Heart left ventricle (tissue), 16 donors: Measurements from ENCODE around the gene MRPL21. TPM values are rescaled to one million over a fixed set of nuclear protein-coding genes. Genes with fewer than 3 reads are reported as not detected.

ENCODE experiments used
- ATAC-seq, 4 donors: fragments of 200-7000 bp; cut with Tn5 transposase; one replicate each; pipeline ENCODE4 v1.9.1; 2020 to 2022; ENCODE audit warnings: moderate library complexity in 4 of 4, mild to moderate bottlenecking in 3 of 4, moderate number of reproducible peaks in 1 of 4
- DNase-seq, 5 donors: peaks; one replicate each; pipeline ENCODE4 v3.0.0-alpha.2; 2020
- H3K27ac ChIP-seq, 12 donors: fragments of 200-600 bp; sonication (generic) in 4 of 12; one replicate each; pipeline versions ENCODE4 v1.5.0 to v1.8.0; 2016 to 2022; ENCODE audit warnings: mild to moderate bottlenecking in 2 of 12
- H3K27me3 ChIP-seq, 9 donors: fragments of 200-600 bp; sonication (generic) in 2 of 9; one replicate each; pipeline versions ENCODE4 v1.5.1 to v1.8.0; 2016 to 2022; ENCODE audit warnings: mild to moderate bottlenecking in 3 of 9
- H3K36me3 ChIP-seq, 9 donors: fragments of 200-600 bp; sonication (generic) in 2 of 9; one replicate each; pipeline versions ENCODE4 v1.5.0 to v1.8.0; 2018 to 2022; ENCODE audit warnings: mild to moderate bottlenecking in 2 of 9
- H3K4me1 ChIP-seq, 12 donors: fragments of 200-600 bp; sonication (generic) in 4 of 12; one replicate each; pipeline versions ENCODE4 v1.5.0 to v1.8.0; 2016 to 2022; ENCODE audit warnings: mild to moderate bottlenecking in 3 of 12
- H3K4me3 ChIP-seq, 12 donors: fragments of 200-600 bp; sonication (generic) in 4 of 12; one replicate each; pipeline versions ENCODE4 v1.5.0 to v1.8.0; 2017 to 2022; ENCODE audit warnings: mild to moderate bottlenecking in 9 of 12, moderate library complexity in 4 of 12
- H3K9me3 ChIP-seq, 12 donors: fragments of 200-600 bp; sonication (generic) in 4 of 12; one replicate each; pipeline versions ENCODE4 v1.5.0 to v1.8.0; 2016 to 2022; ENCODE audit warnings: mild to moderate bottlenecking in 1 of 12
- POLR2A ChIP-seq, 2 donors: fragments of 450-650 bp; IDR thresholded peaks; one replicate each; pipeline ENCODE4 v1.6.1; 2017; ENCODE audit warnings: antibody characterized with exemption in 2 of 2, mild to moderate bottlenecking in 2 of 2, moderate library complexity in 2 of 2
- WGBS, 4 donors: extraction: QIAGEN DNeasy Blood & Tissue Kit in 2 of 4; methylation state at CpG; one replicate each; pipeline versions ENCODE4 v1.1.5 to v1.1.7; 2013 to 2018; 5-methylcytosine and 5-hydroxymethylcytosine counted together
- intact Hi-C, 10 donors: fragments of 100-400 bp; cut with DNase I; formaldehyde crosslinking; loops; one replicate each; pipeline versions ENCODE4 v1.11.1 to v1.14.2; 2022
- polyA plus RNA-seq, 2 donors: library from polyadenylated mRNA; stranded (reverse); fragments of 200-250 nt; gene quantifications; one replicate each; pipeline ENCODE4 v1.2.3, GENCODE V29; 2013
- total RNA-seq, 9 donors: library from RNA; depleted of rRNA in 2 of 9; stranded (reverse); fragments of >200 nt in 2 of 9; fragmentation: NEBNext Ultra II Directional in 3 of 9; extraction: Animal tissue kit (Norgen Biotek cat#: 25700) in 3 of 9; gene quantifications; one replicate each; pipeline versions ENCODE4 v1.1.0 to v1.2.4, GENCODE V29; 2016 to 2023
- TF ChIP-seq, protein P1 (sequence below), 12 donors: fragments of 200-600 bp; sonication (generic) in 4 of 12; IDR thresholded peaks; one replicate each; pipeline versions ENCODE4 v1.5.0 to v1.8.0; 2018 to 2022; ENCODE audit warnings: antibody characterized with exemption in 12 of 12, mild to moderate bottlenecking in 5 of 12
- donor health status: ischemic (EF 13 %, LVEDD 7.1; RV severe dilation, severe dysfunction).
- donor health status: healthy with polysubstance abuse.
- donor health status: DM: no; HTN: yes; CAD: no.
- donor health status: DM: no; HTN: no; CAD: no.
- donor health status: ischemic (EF 25% LVEDD 6.9; RV normal size, moderate dysfunction).
- donor health status: ischemic (EF 25% LVEDD 5.7; RV mildly dilated, moderate dysfunction).
- donor health status: healthy.
- donor health status: DM: yes; HTN: yes; CAD: no.
- donor health status: ischemic (EF 35%, LVEDD 5.7; RV mildly dilated, moderate dysfunction).
- donor health status: nonischemic (EF 11% LVEDD 7.7; RV severe dilation, severe dysfunction).
- donor health status: DM: yes; HTN: yes; CAD: no.
- donor health status: PGD.
- donor health status: ischemic (EF 29% LVEDD 5.4; RV normal size, mild dysfunction).
- donor health status: nonischemic (EF 23%, LVEDD 6.1; RV moderate dilation, normal function).

MRPL21 gene
- total and polyA plus RNA-seq, 11 donors = 59.9 to 230 (median 88.8) TPM

DNA sequence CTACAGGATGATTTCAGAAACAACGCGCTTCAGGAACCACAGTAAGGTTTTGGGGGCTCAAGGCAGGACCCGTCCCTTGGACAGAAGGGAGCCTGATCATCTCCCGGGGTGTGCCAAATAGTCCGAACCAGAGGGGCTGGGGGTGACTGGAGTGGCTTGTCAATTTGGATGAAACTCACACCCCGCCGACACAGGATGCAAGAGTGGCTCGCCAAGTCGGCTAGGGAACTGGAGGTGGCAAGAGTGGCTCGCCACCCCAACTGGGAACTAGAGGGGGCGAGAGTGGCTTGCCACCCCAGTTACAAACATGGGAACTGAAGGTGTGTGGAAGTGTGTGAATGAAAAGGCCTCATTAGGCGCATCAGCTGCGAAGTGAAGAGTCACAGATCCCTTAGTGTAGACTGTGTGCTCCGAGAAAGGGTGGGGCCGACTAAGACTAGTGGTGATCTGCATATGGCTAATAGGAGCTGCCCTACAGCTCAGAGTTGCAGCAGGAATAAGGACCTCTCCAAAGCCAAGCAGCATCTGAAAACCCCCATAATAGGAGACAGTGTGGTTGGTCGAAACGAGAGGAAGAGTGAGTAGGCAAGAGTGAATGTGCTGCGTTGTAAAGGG is 35.3 kb downstream of the MRPL21 start:
- H3K9me3 ChIP-seq = peaks cover 0 to 8% (median 2%) of the 10 kb centered on the region in 12 donors
- peaks cover 0 to 31% (median 15%) of the 10 kb centered on the region in 12 donors for H3K4me1 ChIP-seq
- no peaks in the 10 kb centered on the region for H3K36me3 ChIP-seq
- H3K27me3 ChIP-seq = no peaks in the 10 kb centered on the region
- ATAC-seq (no peak), DNase-seq (no peak)
- TF ChIP-seq, protein P1, sequence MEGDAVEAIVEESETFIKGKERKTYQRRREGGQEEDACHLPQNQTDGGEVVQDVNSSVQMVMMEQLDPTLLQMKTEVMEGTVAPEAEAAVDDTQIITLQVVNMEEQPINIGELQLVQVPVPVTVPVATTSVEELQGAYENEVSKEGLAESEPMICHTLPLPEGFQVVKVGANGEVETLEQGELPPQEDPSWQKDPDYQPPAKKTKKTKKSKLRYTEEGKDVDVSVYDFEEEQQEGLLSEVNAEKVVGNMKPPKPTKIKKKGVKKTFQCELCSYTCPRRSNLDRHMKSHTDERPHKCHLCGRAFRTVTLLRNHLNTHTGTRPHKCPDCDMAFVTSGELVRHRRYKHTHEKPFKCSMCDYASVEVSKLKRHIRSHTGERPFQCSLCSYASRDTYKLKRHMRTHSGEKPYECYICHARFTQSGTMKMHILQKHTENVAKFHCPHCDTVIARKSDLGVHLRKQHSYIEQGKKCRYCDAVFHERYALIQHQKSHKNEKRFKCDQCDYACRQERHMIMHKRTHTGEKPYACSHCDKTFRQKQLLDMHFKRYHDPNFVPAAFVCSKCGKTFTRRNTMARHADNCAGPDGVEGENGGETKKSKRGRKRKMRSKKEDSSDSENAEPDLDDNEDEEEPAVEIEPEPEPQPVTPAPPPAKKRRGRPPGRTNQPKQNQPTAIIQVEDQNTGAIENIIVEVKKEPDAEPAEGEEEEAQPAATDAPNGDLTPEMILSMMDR (IDR thresholded peaks at IDR 0.05) = no peak
- TF ChIP-seq POLR2A (IDR thresholded peaks at IDR 0.05) = no peak
- H3K4me3 ChIP-seq = no peak overlapping the region
- no peak overlapping the region for H3K27ac ChIP-seq
- intact Hi-C loops = loop anchor here in 2 of 10 donors (10.0 kb wide), 1 partner anchor 254 kb away; no protein-coding TSS in a partner anchor
- 92 to 96% (median 95%) methylated on average over 15 to 18 of the region's 18 CpGs for WGBS, 4 donors

DNA sequence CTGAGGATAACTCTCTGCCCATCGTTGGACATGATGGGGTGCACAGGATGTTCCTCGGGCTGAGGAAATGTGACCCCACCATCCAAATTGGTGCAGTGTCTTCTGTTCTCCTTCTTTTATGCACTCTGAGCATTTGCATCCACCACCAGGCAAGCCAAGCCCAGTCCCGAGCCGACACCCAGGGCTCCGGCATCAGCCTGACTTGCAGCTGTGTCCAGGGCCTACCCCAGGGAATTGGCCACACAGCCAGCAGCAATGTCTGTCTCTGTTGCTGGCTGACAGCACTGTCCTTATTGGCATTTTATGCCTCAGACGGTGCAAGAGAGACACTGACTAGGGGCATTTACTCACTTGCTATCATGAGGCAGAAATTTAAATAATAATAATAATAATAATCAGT is 36.6 kb downstream of the MRPL21 start:
- H3K9me3 ChIP-seq = peaks cover 0 to 8% (median 2%) of the 10 kb centered on the region in 12 donors
- 65 to 78% (median 73%) methylated on average over 6 of the region's 6 CpGs for WGBS, 4 donors
- TF ChIP-seq, protein P1 (IDR thresholded peaks at IDR 0.05) = no peak
- no peak for TF ChIP-seq POLR2A (IDR thresholded peaks at IDR 0.05)
- no peaks in the 10 kb centered on the region for H3K36me3 ChIP-seq
- H3K27ac ChIP-seq = no peak overlapping the region
- H3K27me3 ChIP-seq = no peaks in the 10 kb centered on the region
- ATAC-seq (no peak), DNase-seq (no peak)
- peaks cover 0 to 25% (median 14%) of the 10 kb centered on the region in 12 donors for H3K4me1 ChIP-seq
- no peak overlapping the region for H3K4me3 ChIP-seq
- intact Hi-C loops = loop anchor here in 2 of 10 donors (10.0 kb wide), 1 partner anchor 252 kb away; no protein-coding TSS in a partner anchor

DNA sequence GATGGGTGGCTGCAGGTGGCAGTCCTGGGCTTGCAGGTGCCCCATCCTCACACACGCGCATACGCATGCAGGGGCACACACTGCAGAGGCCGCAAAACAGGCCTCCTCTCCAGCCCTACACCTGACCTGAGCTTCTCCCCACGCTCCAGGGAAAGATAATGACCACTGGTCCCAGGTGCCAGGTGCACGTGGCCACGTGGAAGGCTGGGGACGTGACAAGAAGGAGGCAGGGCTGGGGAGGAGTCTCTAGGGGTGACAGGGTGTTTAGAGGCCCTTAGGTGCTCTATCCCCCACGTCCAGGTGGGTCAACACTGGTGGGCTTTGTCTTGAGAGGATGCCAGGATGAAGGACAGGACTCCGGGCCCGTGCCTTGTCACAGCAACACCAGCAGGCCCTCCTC is 38.4 kb downstream of the MRPL21 start:
- H3K4me1 ChIP-seq = peaks cover 0 to 10% (median 5%) of the 10 kb centered on the region in 12 donors
- no peaks in the 10 kb centered on the region for H3K36me3 ChIP-seq
- TF ChIP-seq POLR2A (IDR thresholded peaks at IDR 0.05) = no peak
- TF ChIP-seq, protein P1 (IDR thresholded peaks at IDR 0.05) = no peak
- H3K27me3 ChIP-seq = no peaks in the 10 kb centered on the region
- intact Hi-C loops = loop anchor here in 2 of 10 donors (10.0 kb wide), 1 partner anchor 250 kb away; no protein-coding TSS in a partner anchor
- H3K4me3 ChIP-seq = no peak overlapping the region
- WGBS, 4 donors = 87 to 94% (median 91%) methylated on average over 7 to 11 of the region's 11 CpGs
- peaks cover 0 to 8% (median 2%) of the 10 kb centered on the region in 12 donors for H3K9me3 ChIP-seq
- no peak for ATAC-seq
- no peak for DNase-seq
- no peak overlapping the region for H3K27ac ChIP-seq

DNA sequence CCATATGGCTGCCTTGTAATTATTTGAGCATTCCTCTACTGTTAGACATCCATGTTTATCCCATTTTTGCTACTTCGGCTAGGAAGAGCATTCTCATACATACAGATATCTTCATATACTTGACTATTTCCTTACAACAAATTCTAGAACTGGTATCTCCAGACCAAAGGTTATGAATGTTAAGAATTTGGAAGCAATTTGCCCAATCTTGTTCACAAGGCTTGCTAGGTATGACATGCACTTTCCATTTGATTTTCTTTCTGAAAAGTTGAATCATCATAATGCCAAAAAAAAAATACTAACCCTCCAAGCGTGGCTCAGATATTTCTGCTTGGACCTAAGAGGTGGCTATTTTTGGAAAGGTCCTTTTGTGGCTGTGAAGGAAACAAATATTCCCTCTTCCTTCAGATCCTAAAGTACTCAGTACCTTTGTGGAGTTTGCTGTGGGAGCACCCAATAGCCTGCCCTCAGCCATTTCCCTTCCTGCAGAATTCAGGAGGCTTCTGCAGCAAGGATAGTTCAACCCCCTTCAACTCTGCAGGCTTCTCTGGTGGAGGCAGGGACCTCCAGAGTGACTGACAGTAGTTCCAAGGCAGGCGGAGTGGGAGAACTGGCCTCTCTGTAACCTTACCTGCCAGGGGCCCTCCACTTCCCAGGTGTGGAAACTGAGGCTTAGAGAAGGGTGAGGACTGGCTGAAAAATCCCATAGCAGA is 39.9 kb downstream of the MRPL21 start:
- H3K27me3 ChIP-seq = no peaks in the 10 kb centered on the region
- peaks cover 0 to 8% (median 2%) of the 10 kb centered on the region in 12 donors for H3K9me3 ChIP-seq
- TF ChIP-seq POLR2A (IDR thresholded peaks at IDR 0.05) = no peak
- TF ChIP-seq, protein P1 (IDR thresholded peaks at IDR 0.05) = no peak
- intact Hi-C loops = loop anchor here in 2 of 10 donors (10.0 kb wide), 1 partner anchor 249 kb away; no protein-coding TSS in a partner anchor
- H3K27ac ChIP-seq = no peak overlapping the region
- H3K4me1 ChIP-seq = no peaks in the 10 kb centered on the region
- 90 to 96% (median 93%) methylated on average over 3 of the region's 3 CpGs for WGBS, 4 donors
- DNase-seq = no peak
- ATAC-seq = no peak
- H3K36me3 ChIP-seq = no peaks in the 10 kb centered on the region
- no peak overlapping the region for H3K4me3 ChIP-seq
